Lung (tissue), 12 donors: ENCODE results near the gene NOX5. TPM values are rescaled to one million over a fixed set of nuclear protein-coding genes. Genes with fewer than 3 reads are reported as not detected.
A peak's percentile ranks its signal among the peaks of the same experiment; 100 is the strongest.

Source experiments
- ATAC-seq: fragments of 200-7000 bp; cut with Tn5 transposase; one replicate; pipeline ENCODE4 v1.9.1; 2020; ENCODE audit warnings: moderate number of reproducible peaks; ENCODE audit not compliant: insufficient read depth, low FRiP score
- DNase-seq, 3 donors: peaks; one replicate each; pipeline ENCODE4 v3.0.0-alpha.2; 2013 to 2017
- H3K27ac ChIP-seq, 2 donors: one replicate each; pipeline ENCODE4 v1.5.1; 2013; ENCODE audit warnings: mild to moderate bottlenecking in 2 of 2, moderate library complexity in 2 of 2, control low read depth in 1 of 2, inconsistent platforms in 1 of 2, low read depth in 1 of 2, low read length in 1 of 2
- H3K27me3 ChIP-seq, 3 donors: one replicate each; pipeline ENCODE4 v1.5.1; 2013; ENCODE audit warnings: low read length in 2 of 3; ENCODE audit not compliant: control insufficient read depth in 3 of 3, insufficient read depth in 3 of 3
- H3K36me3 ChIP-seq, 4 donors: one replicate each; pipeline ENCODE4 v1.5.1; 2013; ENCODE audit warnings: low read length in 4 of 4, mild to moderate bottlenecking in 1 of 4, moderate library complexity in 1 of 4; ENCODE audit not compliant: control insufficient read depth in 4 of 4, insufficient read depth in 4 of 4
- H3K4me1 ChIP-seq, 5 donors: one replicate each; pipeline ENCODE4 v1.5.1; 2013; ENCODE audit warnings: low read length in 5 of 5, mild to moderate bottlenecking in 2 of 5, moderate library complexity in 1 of 5; ENCODE audit not compliant: control insufficient read depth in 5 of 5, insufficient read depth in 5 of 5
- H3K4me3 ChIP-seq: one replicate; pipeline ENCODE4 v1.5.1; 2013; ENCODE audit warnings: mild to moderate bottlenecking, control low read depth, moderate library complexity
- H3K9ac ChIP-seq, 2 donors: one replicate each; pipeline ENCODE4 v1.5.1; 2013; ENCODE audit warnings: low read length in 2 of 2, control low read depth in 1 of 2; ENCODE audit not compliant: insufficient read depth in 1 of 2
- H3K9me3 ChIP-seq, 4 donors: one replicate each; pipeline ENCODE4 v1.5.1; 2013; ENCODE audit warnings: low read length in 3 of 4, mild to moderate bottlenecking in 1 of 4, moderate library complexity in 1 of 4; ENCODE audit not compliant: control insufficient read depth in 4 of 4, insufficient read depth in 3 of 4
- WGBS, 2 donors: extraction: QIAGEN DNeasy Blood & Tissue Kit; methylation state at CpG; one replicate each; pipeline ENCODE4 v1.1.7; 2013; 5-methylcytosine and 5-hydroxymethylcytosine counted together
- polyA plus RNA-seq, 2 donors: library from polyadenylated mRNA; stranded (reverse); fragments of 200-250 nt; gene quantifications; one replicate each; pipeline ENCODE4 v1.2.1, GENCODE V29; 2013
- total RNA-seq, 2 donors: library from RNA; depleted of rRNA in 1 of 2; stranded (reverse); fragments of >200 nt in 1 of 2; gene quantifications; one replicate each; pipeline ENCODE4 v1.2.1, GENCODE V29; 2014 to 2021
- TF ChIP-seq, protein P1 (sequence below): IDR thresholded peaks from 2 replicates; pipeline ENCODE4 v1.5.1; 2012; ENCODE audit warnings: mild to moderate bottlenecking; ENCODE audit errors: control extremely low read depth, extremely low read depth
- donor health status: control.
- donor health status: control.
- donor health status: Bipolar disorder and iron deficiency.
- donor health status: healthy.
- donor health status: DM: yes; HTN: yes; CAD: no.

Gene NOX5
- total and polyA plus RNA-seq, 4 donors, result 0.03 to 0.77 (median 0.09) TPM

DNA sequence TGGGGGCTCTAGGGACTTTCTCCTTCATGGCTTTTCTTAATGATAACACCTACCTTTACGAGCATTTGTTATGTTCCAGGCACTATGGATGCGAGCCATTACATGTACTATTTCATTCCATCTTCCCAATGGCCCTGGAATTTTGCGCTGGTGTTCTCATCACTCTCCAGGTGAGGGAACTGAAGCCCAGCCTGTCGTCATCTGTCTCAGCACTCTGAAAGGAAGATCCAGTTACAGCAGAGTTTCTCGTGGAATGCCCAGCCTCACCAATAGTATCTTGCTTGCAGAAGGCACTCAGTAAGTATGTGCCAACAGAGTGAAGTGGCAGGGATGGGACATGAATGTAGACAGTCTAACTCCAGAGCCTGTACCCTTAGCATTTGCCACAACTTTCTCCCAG is 56.8 kb downstream of the NOX5 start:
- H3K27ac ChIP-seq, result no peak overlapping the region
- H3K4me3 ChIP-seq, result no peak overlapping the region
- no peaks in the 10 kb centered on the region for H3K36me3 ChIP-seq
- 91 to 95% methylated on average over 5 of the region's 5 CpGs for WGBS, 2 donors
- ATAC-seq (no peak), DNase-seq (no peak)
- TF ChIP-seq, protein P1, sequence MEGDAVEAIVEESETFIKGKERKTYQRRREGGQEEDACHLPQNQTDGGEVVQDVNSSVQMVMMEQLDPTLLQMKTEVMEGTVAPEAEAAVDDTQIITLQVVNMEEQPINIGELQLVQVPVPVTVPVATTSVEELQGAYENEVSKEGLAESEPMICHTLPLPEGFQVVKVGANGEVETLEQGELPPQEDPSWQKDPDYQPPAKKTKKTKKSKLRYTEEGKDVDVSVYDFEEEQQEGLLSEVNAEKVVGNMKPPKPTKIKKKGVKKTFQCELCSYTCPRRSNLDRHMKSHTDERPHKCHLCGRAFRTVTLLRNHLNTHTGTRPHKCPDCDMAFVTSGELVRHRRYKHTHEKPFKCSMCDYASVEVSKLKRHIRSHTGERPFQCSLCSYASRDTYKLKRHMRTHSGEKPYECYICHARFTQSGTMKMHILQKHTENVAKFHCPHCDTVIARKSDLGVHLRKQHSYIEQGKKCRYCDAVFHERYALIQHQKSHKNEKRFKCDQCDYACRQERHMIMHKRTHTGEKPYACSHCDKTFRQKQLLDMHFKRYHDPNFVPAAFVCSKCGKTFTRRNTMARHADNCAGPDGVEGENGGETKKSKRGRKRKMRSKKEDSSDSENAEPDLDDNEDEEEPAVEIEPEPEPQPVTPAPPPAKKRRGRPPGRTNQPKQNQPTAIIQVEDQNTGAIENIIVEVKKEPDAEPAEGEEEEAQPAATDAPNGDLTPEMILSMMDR, result no peak
- no peak overlapping the region for H3K9ac ChIP-seq
- H3K27me3 ChIP-seq, result no peaks in the 10 kb centered on the region
- H3K4me1 ChIP-seq, result peaks cover 0 to 17% (median 5%) of the 10 kb centered on the region in 5 donors
- H3K9me3 ChIP-seq, result peaks cover 0 to 3% (median 0%) of the 10 kb centered on the region in 4 donors

DNA sequence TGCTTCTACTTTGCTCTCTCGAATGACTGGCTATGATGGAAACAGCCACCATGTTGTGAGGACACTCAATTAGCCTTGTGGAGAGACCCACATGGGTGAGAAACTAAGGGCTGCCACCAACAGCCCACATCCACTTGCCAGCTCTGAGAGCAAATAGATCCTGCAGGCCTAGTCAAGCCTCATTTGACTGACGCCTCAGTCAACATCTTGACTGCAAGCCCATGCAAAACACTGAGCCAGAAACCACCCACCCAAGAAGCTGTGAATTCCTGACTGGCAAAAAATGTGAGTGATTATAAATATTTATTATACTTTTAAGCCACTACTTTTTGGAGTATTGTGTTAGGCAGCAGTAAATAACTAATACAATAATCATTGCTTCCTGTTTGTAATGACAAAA is 58.4 kb downstream of the NOX5 start:
- no peak for ATAC-seq

DNA sequence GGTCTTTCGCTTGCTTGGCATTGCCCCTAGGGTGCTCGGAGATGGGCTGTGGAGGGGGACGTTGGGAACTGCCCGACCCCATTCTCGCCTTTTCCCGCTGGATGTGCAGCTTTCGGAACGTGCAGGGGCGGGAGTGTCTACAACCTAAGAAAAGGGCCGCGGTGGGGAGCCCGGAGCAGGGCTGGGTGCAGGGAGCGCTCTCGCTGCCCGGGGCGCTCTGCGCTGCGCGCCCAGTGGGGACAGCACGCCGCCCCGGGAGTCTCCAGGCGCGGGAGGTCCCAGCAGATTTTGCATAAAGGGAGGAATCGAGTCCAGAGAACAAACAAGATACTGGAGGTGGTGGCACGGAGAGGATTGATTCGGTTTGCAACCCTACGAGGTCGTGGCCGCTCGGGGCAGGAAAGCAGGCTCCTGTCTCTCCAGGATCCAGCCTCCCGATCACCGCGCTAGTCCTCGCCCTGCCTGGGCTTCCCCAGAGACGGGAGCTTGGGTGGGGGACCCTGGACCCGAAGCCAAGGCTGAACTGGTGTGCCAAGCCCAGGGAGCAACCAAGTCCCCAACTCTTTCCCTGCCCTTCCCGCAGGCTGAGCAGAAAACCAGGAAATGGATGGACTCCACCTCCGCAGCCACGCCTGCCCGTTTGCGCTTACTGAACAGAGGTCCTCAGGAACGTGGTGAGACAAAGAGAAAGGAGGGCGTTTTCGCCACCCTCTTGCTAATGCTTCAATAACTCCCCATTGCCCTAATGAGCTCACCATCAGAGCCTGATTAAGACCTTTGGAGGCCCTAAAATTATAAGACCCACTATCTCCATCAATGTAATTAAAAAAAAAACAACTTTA is 59.7 kb downstream of the NOX5 start:
- Histone ChIP-seq H3K9me3 (peaks cover 0 to 2% (median 0%) of the 10 kb centered on the region in 4 donors), H3K27ac (peak overlapping the region; percentile 27 to 66), H3K27me3 (no peaks in the 10 kb centered on the region), H3K36me3 (no peaks in the 10 kb centered on the region), H3K4me1 (peaks cover 0 to 21% (median 7%) of the 10 kb centered on the region in 5 donors), H3K4me3 (peak overlapping the region; percentile 55), H3K9ac (peak overlapping the region in 1 of 2 donors; percentile 81)
- DNase-seq (peak; percentile 87 to 92 (median 91)), ATAC-seq (peak; percentile 84)
- WGBS, 2 donors, result 1 to 2% methylated on average over 42 to 45 of the region's 45 CpGs
- TF ChIP-seq, protein P1, result no peak

More for the DNA sequence above, 58.4 kb downstream of the NOX5 start:
- TF ChIP-seq, protein P1, result no peak
- Histone ChIP-seq H3K27me3 (no peaks in the 10 kb centered on the region), H3K9ac (no peak overlapping the region), H3K36me3 (no peaks in the 10 kb centered on the region), H3K27ac (no peak overlapping the region), H3K4me1 (peaks cover 0 to 21% (median 7%) of the 10 kb centered on the region in 5 donors), H3K4me3 (no peak overlapping the region), H3K9me3 (peaks cover 0 to 3% (median 0%) of the 10 kb centered on the region in 4 donors)
- WGBS, 2 donors, result 95 to 97% methylated on average over 2 of the region's 2 CpGs
- DNase-seq, result no peak
